ENCODE measurements around the gene FAM234A.
A peak's percentile ranks its signal among the peaks of the same experiment; 100 is the strongest.

Gene FAM234A

DNA sequence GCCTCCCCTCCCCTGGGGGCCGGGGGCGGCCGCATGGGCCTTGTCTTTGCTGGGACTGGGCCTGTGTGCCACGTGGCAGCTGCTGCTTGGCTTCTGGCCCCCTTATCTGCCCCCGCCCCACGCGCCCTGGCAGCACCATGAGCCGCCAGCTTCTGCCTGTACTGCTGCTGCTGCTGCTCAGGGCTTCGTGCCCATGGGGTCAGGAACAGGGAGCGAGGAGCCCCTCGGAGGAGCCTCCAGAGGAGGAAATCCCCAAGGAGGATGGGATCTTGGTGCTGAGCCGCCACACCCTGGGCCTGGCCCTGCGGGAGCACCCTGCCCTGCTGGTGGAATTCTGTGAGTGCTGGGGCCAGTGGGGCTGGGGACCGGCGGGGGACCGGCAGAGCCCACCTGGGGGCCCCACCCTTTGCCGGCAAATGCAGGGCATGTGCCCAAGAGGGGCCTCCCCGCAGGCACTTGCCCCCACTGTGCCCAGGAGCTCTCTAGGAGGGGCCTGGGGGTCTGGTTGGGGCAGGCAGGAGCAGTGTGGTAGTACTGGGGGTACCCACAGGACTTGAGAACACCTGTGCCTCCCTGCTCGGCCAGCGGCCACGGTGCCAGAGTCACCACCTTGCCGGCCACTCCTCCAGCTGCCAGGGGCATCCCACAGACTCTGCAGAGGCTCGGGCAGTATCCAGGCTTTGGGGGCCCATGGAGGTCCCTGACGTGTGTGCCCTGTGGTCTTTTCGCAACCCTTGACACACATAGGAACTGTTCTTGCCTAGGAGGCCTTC lies 48.6 kb downstream of the FAM234A start, which contains the start of gene PDIA2:
TSS of gene PDIA2 (plus strand) at position 132 of the 773 bp plus-strand sequence. CDS start at position 138, 6 bp downstream.
- no peak for DNase-seq

- no peak for DNase-seq
Measured at GRCh38 chr16:284204-285120, 49.8 kb downstream of the FAM234A start.

- no peak for DNase-seq
Measured at GRCh38 chr16:285146-286055, 50.8 kb downstream of the FAM234A start.

DNA sequence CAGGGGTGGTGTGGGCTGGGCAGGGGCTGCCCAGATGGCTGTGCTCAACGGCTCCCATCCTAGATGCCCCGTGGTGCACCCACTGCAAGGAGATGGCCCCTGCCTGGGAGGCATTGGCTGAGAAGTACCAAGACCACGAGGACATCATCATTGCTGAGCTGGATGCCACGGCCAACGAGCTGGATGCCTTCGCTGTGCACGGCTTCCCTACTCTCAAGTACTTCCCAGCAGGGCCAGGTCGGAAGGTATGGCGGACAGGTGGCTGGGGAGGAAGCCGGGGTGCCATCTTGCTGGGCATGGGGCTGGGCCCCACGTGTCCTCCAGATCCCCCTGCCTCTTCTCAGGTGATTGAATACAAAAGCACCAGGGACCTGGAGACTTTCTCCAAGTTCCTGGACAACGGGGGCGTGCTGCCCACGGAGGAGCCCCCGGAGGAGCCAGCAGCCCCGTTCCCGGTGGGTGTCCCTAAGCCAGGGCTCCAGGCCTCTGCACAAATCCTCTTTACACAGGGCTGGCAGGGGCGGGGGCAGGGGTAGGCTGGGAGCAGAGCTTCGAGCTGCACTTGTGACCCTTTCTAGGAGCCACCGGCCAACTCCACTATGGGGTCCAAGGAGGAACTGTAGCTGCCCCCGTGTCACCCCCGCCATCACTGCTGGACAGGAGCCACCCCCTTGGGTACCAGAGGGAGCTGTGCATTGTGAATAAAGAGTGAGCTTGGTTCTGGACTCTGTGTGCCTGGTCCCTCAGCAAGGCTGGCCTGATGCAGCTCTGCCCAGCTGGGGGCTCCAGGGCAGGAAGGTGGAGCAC lies 52.1 kb downstream of the FAM234A start:
- no peak for DNase-seq

GRCh38 chr16:287298-287811 lies 52.7 kb downstream of the FAM234A start:
- DNase-seq = peak; percentile 34 to 73 (median 47)

GRCh38 chr16:287981-288920 lies 53.6 kb downstream of the FAM234A start:
- no peak for DNase-seq

- no peak for DNase-seq
Measured at GRCh38 chr16:289395-289997, 54.9 kb downstream of the FAM234A start.

- no peak for DNase-seq
Measured at GRCh38 chr16:290015-290680, 55.5 kb downstream of the FAM234A start.

- no peak for DNase-seq
Measured at GRCh38 chr16:290681-291405, 56.2 kb downstream of the FAM234A start.

GRCh38 chr16:291539-291938 lies 56.9 kb downstream of the FAM234A start:
- no peak for DNase-seq

GRCh38 chr16:293043-293775 lies 58.6 kb downstream of the FAM234A start:
- no peak for DNase-seq

- DNase-seq = no peak
Measured at GRCh38 chr16:296276-296675, 61.7 kb downstream of the FAM234A start.

DNA sequence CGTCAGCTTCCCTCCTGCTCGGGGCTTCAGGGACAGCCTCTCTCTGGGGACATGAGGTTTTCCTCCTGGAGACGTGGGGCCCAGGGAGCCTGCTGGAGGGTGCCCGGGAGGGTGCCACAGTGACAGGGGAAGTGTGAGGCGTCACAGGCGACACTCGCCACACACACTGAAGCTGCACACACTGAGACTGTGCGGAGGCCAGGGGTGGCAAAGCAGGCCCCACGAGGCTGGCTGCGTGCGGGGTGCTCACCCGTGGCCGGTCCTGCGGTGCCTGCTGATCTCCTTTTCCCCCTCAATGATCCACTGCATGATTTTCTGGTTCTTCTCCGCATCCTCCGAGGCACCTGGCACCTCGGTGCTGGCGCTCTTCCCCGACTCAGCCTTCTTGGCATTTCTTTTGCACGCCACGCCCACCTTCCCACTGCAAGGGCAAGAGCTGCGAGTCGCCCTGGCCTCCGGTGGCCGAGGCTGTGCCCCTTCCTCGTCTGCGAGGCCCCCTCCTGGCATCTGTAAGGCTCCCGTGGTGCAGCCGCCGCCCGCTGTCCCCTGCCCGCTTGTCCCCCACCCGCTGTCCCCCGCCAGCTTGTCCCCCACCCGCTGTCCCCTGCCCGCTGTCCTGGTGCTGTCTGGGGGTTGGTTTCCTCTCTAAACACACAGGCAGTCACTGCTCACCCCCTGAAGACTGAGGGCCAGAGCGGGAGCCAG lies 62.3 kb downstream of the FAM234A start:
- DNase-seq = no peak

DNA sequence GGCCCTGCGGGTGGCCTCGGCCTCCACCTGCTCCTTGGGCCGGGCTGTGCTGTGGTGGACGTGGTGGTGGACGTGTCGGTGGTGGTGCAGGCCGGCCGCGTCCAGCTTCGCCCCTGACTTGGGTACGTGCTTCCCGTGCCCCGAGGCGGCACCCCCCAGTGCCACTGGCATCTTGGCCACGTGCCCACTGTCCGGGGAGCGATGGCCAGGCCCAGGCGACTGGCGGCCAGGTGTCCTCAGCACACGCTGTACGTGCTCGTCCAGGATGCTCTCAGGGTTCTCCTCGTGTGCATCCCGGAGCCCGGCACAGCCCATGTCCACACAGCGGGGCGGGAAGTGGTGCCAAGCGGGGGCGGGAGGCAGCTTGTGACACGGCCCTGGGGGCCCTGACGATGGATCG lies 63.2 kb downstream of the FAM234A start:
- no peak for DNase-seq

DNA sequence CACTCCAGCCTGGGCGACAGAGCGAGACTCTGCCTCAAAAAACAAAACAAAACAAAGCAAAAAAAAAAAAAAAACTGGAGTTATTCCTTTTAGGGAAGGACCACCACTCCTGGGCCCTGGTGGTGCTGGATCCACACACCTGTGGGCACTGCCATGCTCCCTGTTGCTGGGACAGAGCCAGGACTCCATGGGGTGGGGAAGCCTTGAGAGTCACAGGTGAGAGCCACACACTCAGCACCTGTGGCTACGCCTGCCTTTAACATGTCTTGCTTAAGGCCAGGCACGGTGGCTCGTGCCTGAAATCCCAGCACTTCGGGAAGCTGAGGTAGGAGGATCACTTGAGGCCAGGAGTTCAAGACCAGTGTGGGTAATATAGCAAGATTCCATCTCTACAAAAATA lies 66.6 kb downstream of the FAM234A start:
- no peak for DNase-seq

DNA sequence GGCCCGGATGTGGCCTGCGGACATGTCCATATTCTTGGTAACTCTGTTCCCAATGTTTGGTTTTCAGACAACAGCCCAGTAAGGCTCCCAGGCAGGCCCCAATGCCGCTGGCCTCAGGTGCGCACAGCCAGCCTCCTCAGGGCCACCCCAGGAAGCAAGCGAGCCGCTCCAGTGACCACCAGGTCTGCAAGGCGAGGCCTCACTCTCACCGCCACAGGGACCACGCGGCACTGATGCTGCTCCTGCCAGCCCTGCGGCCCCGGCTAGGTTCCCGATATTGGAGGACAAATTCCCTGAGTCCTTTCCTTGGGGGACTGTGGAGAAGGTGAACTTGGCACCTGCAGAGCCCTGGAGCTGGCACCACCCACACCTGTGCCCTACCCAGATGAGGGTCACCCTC lies 67.3 kb downstream of the FAM234A start:
- DNase-seq = no peak

DNA sequence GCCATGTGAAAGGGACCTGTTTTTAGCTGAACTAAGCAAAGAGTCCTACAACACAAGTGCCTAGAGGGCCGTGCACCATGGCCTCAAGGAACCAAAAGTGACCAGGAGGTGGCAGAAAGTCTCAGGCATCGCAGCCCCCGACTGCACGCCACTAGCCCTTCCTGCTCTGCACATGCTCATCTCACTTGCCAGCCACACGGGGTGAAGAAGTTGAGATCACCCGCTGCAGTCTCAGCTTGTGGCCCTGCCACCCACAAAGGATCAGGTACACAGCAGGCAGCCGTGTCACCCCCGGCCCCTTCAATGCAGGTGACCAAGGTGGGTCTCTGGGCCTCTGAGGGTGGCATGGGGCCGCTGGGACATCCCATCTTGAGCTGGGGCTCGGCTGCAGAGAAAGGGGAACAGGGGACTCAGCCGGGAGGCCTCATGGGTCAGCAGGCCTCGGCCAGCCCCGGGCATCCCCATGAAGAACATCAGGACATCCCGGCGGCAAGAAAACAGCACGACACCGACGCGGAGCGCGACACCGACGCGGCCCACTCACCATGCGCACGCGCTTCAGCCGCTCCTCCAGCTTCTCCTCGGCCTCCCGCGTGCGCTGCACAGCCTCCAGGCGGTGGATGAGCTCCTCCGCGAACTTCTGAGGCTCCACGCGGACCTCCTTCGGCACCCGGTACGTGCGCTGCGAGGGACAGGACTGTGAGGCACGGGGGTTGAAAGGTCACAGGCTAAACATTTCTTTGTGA lies 69.3 kb downstream of the FAM234A start:
- DNase-seq = no peak
